PC-9 (cell line): ENCODE measurements around the gene PA2G4. TPM values are rescaled to one million over a fixed set of nuclear protein-coding genes. Genes with fewer than 3 reads are reported as not detected.
A peak's percentile ranks its signal among the peaks of the same experiment; 100 is the strongest.
"Not testable (repeated sequence)": the region's sequence is repeated elsewhere in the genome, so short reads cannot be mapped to it uniquely, and the experiment has no call there.

Experiments used
- BruUV-seq: library from RNA; stranded (reverse); fragments of 400-500 nt; replicated peaks from 2 replicates; lab custom pipeline; 2021; lab: Mats Ljungman, UMichigan
- CTCF ChIA-PET: fragments of 300-600 bp; sonication (Branson Sonifier 250); formaldehyde crosslinking; loops from one replicate; lab custom pipeline; 2022; ENCODE audit warnings: antibody characterized with exemption; lab: Charles Lee
- POLR2A ChIA-PET: fragments of 300-600 bp; sonication (Branson Sonifier 250); formaldehyde crosslinking; loops from one replicate; lab custom pipeline; 2022; ENCODE audit warnings: antibody characterized with exemption; ENCODE audit not compliant: unreplicated experiment; lab: Charles Lee
- DNase-seq, 2 experiments: peaks; one replicate each; pipeline versions ENCODE4 v3.0.0 to v3.0.0-alpha.2; 2015 to 2022; ENCODE audit warnings: mixed read lengths in 1 of 2
- H2AFZ ChIP-seq: fragments of 200-600 bp; sonication (generic); 2 replicates; pipeline ENCODE4 v1.8.1; 2017; ENCODE audit warnings: antibody characterized with exemption
- H3F3A ChIP-seq: fragments of 200-600 bp; sonication (generic); 2 replicates; pipeline ENCODE4 v1.8.1; 2017; ENCODE audit warnings: antibody characterized with exemption, mild to moderate bottlenecking, low read depth; ENCODE audit not compliant: insufficient read depth
- H3K27ac ChIP-seq: fragments of 200-600 bp; sonication (generic); 2 replicates; pipeline ENCODE4 v1.6.1; 2016; ENCODE audit warnings: mixed run types
- H3K27me3 ChIP-seq: fragments of 200-600 bp; sonication (generic); 2 replicates; pipeline ENCODE4 v1.6.1; 2016; ENCODE audit warnings: low read depth, mixed run types; ENCODE audit not compliant: insufficient read depth
- H3K36me3 ChIP-seq: fragments of 200-600 bp; sonication (generic); 2 replicates; pipeline ENCODE4 v1.6.1; 2016; ENCODE audit warnings: low read depth, mixed run types
- H3K4me1 ChIP-seq: fragments of 200-600 bp; sonication (generic); replicated peaks from 2 replicates; pipeline ENCODE4 v1.6.1; 2016; ENCODE audit warnings: mixed run types; ENCODE audit not compliant: insufficient read depth
- H3K4me2 ChIP-seq: fragments of 200-600 bp; sonication (generic); 2 replicates; pipeline ENCODE4 v1.6.1; 2017; ENCODE audit warnings: mixed run types
- H3K4me3 ChIP-seq: fragments of 200-600 bp; sonication (generic); 2 replicates; pipeline ENCODE4 v1.6.1; 2016; ENCODE audit warnings: mixed run types
- H3K79me2 ChIP-seq: fragments of 200-600 bp; sonication (generic); 2 replicates; pipeline ENCODE4 v1.6.1; 2017; ENCODE audit warnings: low read depth, mixed run types
- H3K9me2 ChIP-seq: fragments of 200-600 bp; sonication (generic); 2 replicates; pipeline ENCODE4 v1.8.1; 2017; ENCODE audit warnings: mild to moderate bottlenecking; ENCODE audit not compliant: insufficient read depth
- H3K9me3 ChIP-seq: fragments of 200-600 bp; sonication (generic); 2 replicates; pipeline ENCODE4 v1.8.1; 2016; ENCODE audit warnings: low read depth; ENCODE audit not compliant: insufficient read depth
- H4K20me1 ChIP-seq: fragments of 200-600 bp; sonication (generic); 2 replicates; pipeline ENCODE4 v1.8.1; 2017; ENCODE audit not compliant: insufficient read depth
- EZH2 ChIP-seq: fragments of 200-600 bp; sonication (generic); IDR thresholded peaks from 2 replicates; pipeline ENCODE4 v1.8.0; 2017; ENCODE audit warnings: antibody characterized with exemption, low read depth
- intact Hi-C: fragments of 100-400 bp; cut with micrococcal nuclease; formaldehyde crosslinking; loops from one replicate; pipeline ENCODE4 v1.10.0; 2022; ENCODE audit not compliant: unreplicated experiment
- total RNA-seq: library from RNA; stranded (reverse); gene quantifications from 2 replicates; pipeline ENCODE4 v1.2.3, GENCODE V29; 2021
- TF ChIP-seq, protein P1 (sequence below): fragments of 200-600 bp; sonication (generic); conservative IDR thresholded peaks from 2 replicates; pipeline ENCODE4 v1.6.1; 2017; ENCODE audit warnings: mixed run types, antibody characterized with exemption, mild to moderate bottlenecking, moderate library complexity

The PA2G4 gene
- total RNA-seq, 1 experiment from 2014 or later: 159 TPM

DNA sequence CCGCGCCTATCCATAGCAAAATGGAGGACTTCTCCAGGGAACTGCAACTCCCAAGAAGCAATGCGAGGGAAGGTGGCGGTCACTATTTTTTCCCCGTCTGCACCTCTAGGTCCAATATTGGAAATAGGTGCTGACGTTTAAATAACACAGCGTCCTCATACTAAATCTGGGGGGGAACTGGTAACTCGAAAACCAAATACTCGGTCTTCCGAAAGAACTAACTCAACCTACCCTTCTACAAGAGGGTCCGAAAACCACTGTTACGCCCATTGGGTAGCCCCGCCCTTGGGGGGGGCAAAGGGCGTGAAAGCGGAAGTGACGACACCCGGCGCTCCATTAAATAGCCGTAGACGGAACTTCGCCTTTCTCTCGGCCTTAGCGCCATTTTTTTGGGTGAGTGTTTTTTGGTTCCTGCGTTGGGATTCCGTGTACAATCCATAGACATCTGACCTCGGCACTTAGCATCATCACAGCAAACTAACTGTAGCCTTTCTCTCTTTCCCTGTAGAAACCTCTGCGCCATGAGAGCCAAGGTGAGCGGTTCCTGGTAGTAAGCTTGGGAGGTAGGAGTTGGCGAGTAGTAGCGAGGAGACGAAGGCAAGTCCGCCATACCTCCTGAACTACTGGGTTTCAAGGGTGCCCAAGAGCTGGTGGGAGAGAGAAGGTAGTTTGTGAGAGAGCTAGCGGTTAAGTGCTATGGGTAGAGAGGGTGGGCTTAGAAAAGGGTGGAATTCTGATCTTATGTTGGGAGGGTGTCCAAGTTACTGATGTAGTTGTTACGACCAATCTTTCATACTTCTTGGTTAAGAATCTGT is 12.1 kb downstream of the PA2G4 start, which contains the start of gene RPL41:
Gene RPL41 (plus strand): TSS at position 367 of the 815 bp plus-strand sequence.
- Histone ChIP-seq H3K27me3 (no peaks in the 10 kb centered on the region), H3K4me3 (peak within 1 kb of the TSS; percentile 98), H3F3A (peaks cover 63% of the 10 kb centered on the region), H3K79me2 (peaks cover 19% of the 10 kb centered on the region), H3K9me2 (no peaks in the 10 kb centered on the region), H3K4me2 (peak within 1 kb of the TSS; percentile 89), H2AFZ (peak within 1 kb of the TSS; percentile 85), H3K9me3 (no peaks in the 10 kb centered on the region), H3K27ac (peak within 1 kb of the TSS; percentile 96), H3K36me3 (peaks cover 10% of the 10 kb centered on the region; the same call in 1 of the 2 replicates), H4K20me1 (no peaks in the 10 kb centered on the region), H3K4me1 (peaks cover 26% of the 10 kb centered on the region)
- no TSS peak for BruUV-seq
- ChIA-PET POLR2A (interaction anchor here (0.6 to 1.0 kb wide), 2 partner anchors 13 to 69 kb away, joined by 4 to 9 read pairs; no protein-coding TSS in a partner anchor), CTCF (interaction anchor here (1.1 kb wide), 1 partner anchor 73 kb away, joined by 3 read pairs; the partner anchor contains the start of gene SMARCC2)
- TF ChIP-seq, protein P1, sequence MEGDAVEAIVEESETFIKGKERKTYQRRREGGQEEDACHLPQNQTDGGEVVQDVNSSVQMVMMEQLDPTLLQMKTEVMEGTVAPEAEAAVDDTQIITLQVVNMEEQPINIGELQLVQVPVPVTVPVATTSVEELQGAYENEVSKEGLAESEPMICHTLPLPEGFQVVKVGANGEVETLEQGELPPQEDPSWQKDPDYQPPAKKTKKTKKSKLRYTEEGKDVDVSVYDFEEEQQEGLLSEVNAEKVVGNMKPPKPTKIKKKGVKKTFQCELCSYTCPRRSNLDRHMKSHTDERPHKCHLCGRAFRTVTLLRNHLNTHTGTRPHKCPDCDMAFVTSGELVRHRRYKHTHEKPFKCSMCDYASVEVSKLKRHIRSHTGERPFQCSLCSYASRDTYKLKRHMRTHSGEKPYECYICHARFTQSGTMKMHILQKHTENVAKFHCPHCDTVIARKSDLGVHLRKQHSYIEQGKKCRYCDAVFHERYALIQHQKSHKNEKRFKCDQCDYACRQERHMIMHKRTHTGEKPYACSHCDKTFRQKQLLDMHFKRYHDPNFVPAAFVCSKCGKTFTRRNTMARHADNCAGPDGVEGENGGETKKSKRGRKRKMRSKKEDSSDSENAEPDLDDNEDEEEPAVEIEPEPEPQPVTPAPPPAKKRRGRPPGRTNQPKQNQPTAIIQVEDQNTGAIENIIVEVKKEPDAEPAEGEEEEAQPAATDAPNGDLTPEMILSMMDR: 0 out of 2 replicates have a peak, but pooled peaks have one; percentile 18
- no peak for TF ChIP-seq EZH2
- intact Hi-C loops: loop anchor here (1.0 to 5.0 kb wide), 5 partner anchors 37 to 891 kb away; partner anchors contain the start of genes MYL6, RAB5B, RPS26 and ZBTB39
- peak; percentile 79 to 91 for DNase-seq

DNA sequence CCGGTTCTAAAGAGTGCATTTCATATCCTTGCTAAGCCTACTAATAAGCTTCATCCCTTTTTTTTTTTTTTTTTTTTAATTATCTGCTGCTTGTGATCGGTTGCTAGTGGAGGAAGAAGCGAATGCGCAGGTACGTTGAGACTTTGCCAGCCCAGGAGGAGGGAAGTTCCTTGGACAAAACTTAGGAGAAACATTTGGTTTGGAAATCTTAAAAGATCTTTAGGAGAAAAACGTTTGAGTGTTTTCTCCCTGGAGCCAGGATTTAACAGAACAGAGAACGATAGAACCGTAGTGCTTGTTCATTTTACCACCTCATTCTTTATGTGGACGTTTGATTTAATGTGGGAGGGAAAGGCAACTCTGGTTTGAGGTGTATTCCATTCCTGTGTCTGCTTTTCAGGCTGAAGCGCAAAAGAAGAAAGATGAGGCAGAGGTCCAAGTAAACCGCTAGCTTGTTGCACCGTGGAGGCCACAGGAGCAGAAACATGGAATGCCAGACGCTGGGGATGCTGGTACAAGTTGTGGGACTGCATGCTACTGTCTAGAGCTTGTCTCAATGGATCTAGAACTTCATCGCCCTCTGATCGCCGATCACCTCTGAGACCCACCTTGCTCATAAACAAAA is 12.8 kb downstream of the PA2G4 start:
- H2AFZ ChIP-seq, H3K9me2 ChIP-seq, H3K9me3 ChIP-seq, H3K36me3 ChIP-seq, DNase-seq, H4K20me1 ChIP-seq, H3K27me3 ChIP-seq: not testable (repeated sequence)
- Histone ChIP-seq H3K4me3 (peak overlapping the region; percentile 98), H3K79me2 (peaks cover 19% of the 10 kb centered on the region), H3K4me2 (peak overlapping the region; percentile 89), H3F3A (peaks cover 58% of the 10 kb centered on the region), H3K4me1 (peaks cover 26% of the 10 kb centered on the region), H3K27ac (peak overlapping the region; percentile 96)
- intact Hi-C loops: loop anchor here (2.0 to 5.0 kb wide), 4 partner anchors 40 to 890 kb away; partner anchors contain the start of genes MYL6, RAB5B, RPS26 and ZBTB39
- POLR2A ChIA-PET: interaction anchor here (0.6 to 1.0 kb wide), 3 partner anchors 13 to 68 kb away, joined by 3 to 9 read pairs (median 4); no protein-coding TSS in a partner anchor
- CTCF ChIA-PET: interaction anchor here (0.6 to 1.6 kb wide), 3 partner anchors 12 to 379 kb away, joined by 3 to 13 read pairs (median 3); partner anchors contain the start of gene PA2G4
- BruUV-seq: TSS peak; percentile 93

DNA sequence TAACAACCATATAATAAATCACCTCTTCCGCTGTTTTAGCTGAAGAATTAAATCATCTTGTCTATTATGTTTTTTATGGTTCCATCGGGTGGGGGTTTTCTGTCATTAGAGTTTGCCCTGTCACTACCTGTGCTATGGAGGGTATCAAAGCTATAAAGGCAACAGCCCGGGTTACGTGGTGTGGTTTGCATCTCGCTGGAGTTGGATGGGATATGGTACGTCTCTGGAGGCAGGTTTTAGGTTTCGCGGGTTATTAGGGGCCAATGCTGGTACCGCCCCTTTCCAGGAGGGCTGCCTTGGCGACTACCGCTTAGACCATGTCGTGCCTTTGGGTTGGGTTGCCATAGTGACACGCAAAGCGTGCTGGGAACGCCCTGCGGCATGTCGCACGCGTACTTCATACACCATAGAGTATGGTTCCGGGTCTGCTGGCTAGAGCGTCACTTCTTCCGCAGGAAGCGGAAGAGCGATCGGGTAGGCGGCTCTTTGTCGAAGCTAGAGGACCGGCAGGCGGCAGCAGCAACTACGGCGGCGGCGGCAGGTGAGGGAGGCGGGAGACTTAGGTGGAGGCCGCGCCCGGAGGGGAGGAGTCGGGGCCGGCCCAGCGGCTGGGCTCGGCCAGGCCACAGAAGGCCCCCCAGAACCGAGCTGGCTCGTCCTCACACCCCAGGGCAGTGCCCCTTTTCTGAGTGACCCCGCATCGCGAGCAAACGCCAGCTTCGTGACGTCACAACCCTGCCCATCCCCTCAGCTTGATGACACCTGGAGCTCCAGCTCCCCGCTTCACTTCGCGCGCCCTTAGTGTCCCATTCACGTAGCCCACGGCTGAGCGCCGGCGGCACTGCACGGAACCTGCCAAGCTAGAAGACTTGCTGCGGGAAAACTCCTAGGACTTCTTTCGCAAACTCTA is 13.7 kb downstream of the PA2G4 start, which contains the start of gene ZC3H10:
Gene ZC3H10 (plus strand): TSS at position 489 of the 910 bp plus-strand sequence. CDS start 2,297 bp downstream, outside the sequence.
- CTCF ChIA-PET: interaction anchor here (0.6 to 1.7 kb wide), 9 partner anchors 13 to 993 kb away, joined by 3 to 15 read pairs (median 5); partner anchors contain the start of genes PA2G4, SMARCC2 and STAT6
- Histone ChIP-seq H3K36me3 (peaks cover 10% of the 10 kb centered on the region; the same call in 1 of the 2 replicates), H3K27ac (peak within 1 kb of the TSS; percentile 96), H3K4me2 (peak within 1 kb of the TSS; percentile 91), H4K20me1 (no peaks in the 10 kb centered on the region), H3K9me2 (no peaks in the 10 kb centered on the region), H3K4me3 (peak within 1 kb of the TSS; percentile 98), H3K4me1 (peaks cover 26% of the 10 kb centered on the region), H3K79me2 (peaks cover 19% of the 10 kb centered on the region), H3K27me3 (no peaks in the 10 kb centered on the region), H3K9me3 (no peaks in the 10 kb centered on the region), H2AFZ (peak within 1 kb of the TSS; percentile 71), H3F3A (peaks cover 51% of the 10 kb centered on the region)
- POLR2A ChIA-PET: interaction anchor here (0.6 to 1.0 kb wide), 9 partner anchors 11 to 903 kb away, joined by 3 to 16 read pairs (median 4); partner anchors contain the start of genes RAB5B and RBMS2
- TF ChIP-seq EZH2: no peak
- TF ChIP-seq, protein P1: peak; percentile 29; the same call in 1 of the 2 replicates
- BruUV-seq: no TSS peak
- intact Hi-C loops: loop anchor here (1.0 to 5.0 kb wide), 9 partner anchors 14 to 889 kb away; partner anchors contain the start of genes COQ10A, MYL6, PA2G4 and RAB5B
- DNase-seq: peak; percentile 99
